Testis (tissue), 3 donors: ENCODE data around the gene TRAF2. TPM values are rescaled to one million over a fixed set of nuclear protein-coding genes. Genes with fewer than 3 reads are reported as not detected.

Experiments used
- DNase-seq: peaks from one replicate; pipeline ENCODE4 v3.0.0-alpha.2; 2019
- H3K27ac ChIP-seq, 2 donors: fragments of 200-600 bp; sonication (generic); one replicate each; pipeline ENCODE4 v1.5.1; 2019
- H3K27me3 ChIP-seq: fragments of 200-600 bp; sonication (generic); one replicate; pipeline ENCODE4 v1.5.1; 2019
- H3K36me3 ChIP-seq: fragments of 200-600 bp; sonication (generic); one replicate; pipeline ENCODE4 v1.5.1; 2017; ENCODE audit warnings: low read depth; ENCODE audit errors: missing control alignments
- H3K4me1 ChIP-seq: fragments of 200-600 bp; sonication (generic); one replicate; pipeline ENCODE4 v1.5.1; 2019
- H3K4me3 ChIP-seq, 2 donors: fragments of 200-600 bp; sonication (generic); one replicate each; pipeline ENCODE4 v1.5.1; 2017 to 2019
- H3K9me3 ChIP-seq: fragments of 200-600 bp; sonication (generic); one replicate; pipeline ENCODE4 v1.5.1; 2017
- POLR2A ChIP-seq: fragments of 450-650 bp; IDR thresholded peaks from one replicate; pipeline ENCODE4 v1.6.1; 2017; ENCODE audit warnings: antibody characterized with exemption, mild to moderate bottlenecking, moderate library complexity
- WGBS, 2 donors: methylation state at CpG; one replicate each; pipeline ENCODE4 v1.1.5; 2018; 5-methylcytosine and 5-hydroxymethylcytosine counted together
- intact Hi-C: fragments of 100-400 bp; cut with DNase I; formaldehyde crosslinking; loops from one replicate; pipeline ENCODE4 v1.15.1; 2023; ENCODE audit warnings: low total_unique reads
- polyA plus RNA-seq: library from polyadenylated mRNA; stranded (reverse); fragments of 350-450 nt; fragmentation: Illumina TruSeq; extraction: RNeasy Lipid Tissue Mini Kit (QIAGEN cat#74804); gene quantifications from one replicate; pipeline ENCODE4 v1.2.3, GENCODE V29; 2014; ENCODE audit warnings: low read depth, low replicate concordance; ENCODE audit not compliant: insufficient read depth
- total RNA-seq, 2 donors: library from RNA; depleted of rRNA; stranded (reverse); fragments of >200 nt; gene quantifications; one replicate each; pipeline ENCODE4 v1.2.3, GENCODE V29; 2016
- TF ChIP-seq, protein P1 (sequence below), 3 experiments: fragments of 450-650 bp in 2 of 3; fragments of 200-600 bp in 1 of 3; sonication (generic) in 1 of 3; IDR thresholded peaks; one replicate each; pipeline ENCODE4 v1.5.1; 2016 to 2019; ENCODE audit warnings: antibody characterized with exemption in 3 of 3, mild to moderate bottlenecking in 2 of 3, moderate library complexity in 1 of 3

TRAF2 gene
- total and polyA plus RNA-seq, 3 donors from 2014 or later: 21.9 to 32.9 (median 23.7) TPM

DNA sequence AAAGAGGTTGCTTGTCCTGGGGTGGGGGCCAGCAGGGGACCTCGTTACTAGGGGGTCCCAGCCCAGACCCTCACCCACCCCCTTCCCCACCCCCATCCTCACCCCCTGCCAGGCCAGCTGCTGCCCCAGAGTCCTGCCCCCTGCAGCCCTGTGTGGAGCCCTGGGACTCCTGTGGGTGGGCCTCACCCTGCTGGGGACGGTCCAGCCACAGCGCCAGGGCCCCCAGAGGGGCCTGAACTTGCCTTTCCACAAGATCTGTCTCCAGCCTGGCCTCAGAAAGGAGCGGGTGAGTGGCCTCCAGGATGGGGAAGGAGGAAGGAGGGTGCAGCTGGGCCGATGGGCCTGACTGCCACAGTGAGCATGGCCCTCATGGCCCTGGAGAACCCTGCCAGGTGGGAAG lies 83.5 kb downstream of the TRAF2 start:
- Histone ChIP-seq H3K4me1 (peaks cover 72% of the 10 kb centered on the region), H3K27ac (peak overlapping the region; percentile 57 to 76), H3K36me3 (no peaks in the 10 kb centered on the region), H3K27me3 (no peaks in the 10 kb centered on the region), H3K4me3 (no peak overlapping the region), H3K9me3 (no peaks in the 10 kb centered on the region)
- 27 to 45% methylated on average over 2 to 5 of the region's 5 CpGs for WGBS, 2 donors
- DNase-seq: no peak
- TF ChIP-seq, protein P1, sequence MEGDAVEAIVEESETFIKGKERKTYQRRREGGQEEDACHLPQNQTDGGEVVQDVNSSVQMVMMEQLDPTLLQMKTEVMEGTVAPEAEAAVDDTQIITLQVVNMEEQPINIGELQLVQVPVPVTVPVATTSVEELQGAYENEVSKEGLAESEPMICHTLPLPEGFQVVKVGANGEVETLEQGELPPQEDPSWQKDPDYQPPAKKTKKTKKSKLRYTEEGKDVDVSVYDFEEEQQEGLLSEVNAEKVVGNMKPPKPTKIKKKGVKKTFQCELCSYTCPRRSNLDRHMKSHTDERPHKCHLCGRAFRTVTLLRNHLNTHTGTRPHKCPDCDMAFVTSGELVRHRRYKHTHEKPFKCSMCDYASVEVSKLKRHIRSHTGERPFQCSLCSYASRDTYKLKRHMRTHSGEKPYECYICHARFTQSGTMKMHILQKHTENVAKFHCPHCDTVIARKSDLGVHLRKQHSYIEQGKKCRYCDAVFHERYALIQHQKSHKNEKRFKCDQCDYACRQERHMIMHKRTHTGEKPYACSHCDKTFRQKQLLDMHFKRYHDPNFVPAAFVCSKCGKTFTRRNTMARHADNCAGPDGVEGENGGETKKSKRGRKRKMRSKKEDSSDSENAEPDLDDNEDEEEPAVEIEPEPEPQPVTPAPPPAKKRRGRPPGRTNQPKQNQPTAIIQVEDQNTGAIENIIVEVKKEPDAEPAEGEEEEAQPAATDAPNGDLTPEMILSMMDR (IDR thresholded peaks at IDR 0.05): no peak
- no peak for TF ChIP-seq POLR2A
- intact Hi-C loops: no loop called here

DNA sequence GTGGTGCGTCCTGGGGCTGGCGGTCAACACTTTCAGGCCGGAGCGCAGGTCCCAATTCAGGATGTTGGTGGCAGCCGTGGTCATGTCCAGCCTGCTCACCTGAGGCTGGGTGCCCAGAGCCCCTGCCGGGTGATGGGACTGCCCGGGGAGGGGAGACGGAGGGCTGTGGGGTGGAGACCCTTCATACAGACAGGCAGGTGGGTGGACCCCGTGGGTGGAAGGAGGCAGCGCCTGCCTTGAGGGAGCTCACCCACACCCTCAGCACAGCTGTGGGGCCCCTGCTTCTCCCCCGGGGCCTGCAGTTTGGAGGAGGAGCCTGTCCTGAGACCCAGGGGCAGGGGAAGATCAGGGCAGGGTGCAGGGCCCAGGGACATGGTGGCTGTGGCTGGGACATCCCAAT lies 84.0 kb downstream of the TRAF2 start:
- 76% methylated on average over 11 of the region's 11 CpGs; no CpG with 5 or more reads in 1 of the 2 donors for WGBS, 2 donors

DNA sequence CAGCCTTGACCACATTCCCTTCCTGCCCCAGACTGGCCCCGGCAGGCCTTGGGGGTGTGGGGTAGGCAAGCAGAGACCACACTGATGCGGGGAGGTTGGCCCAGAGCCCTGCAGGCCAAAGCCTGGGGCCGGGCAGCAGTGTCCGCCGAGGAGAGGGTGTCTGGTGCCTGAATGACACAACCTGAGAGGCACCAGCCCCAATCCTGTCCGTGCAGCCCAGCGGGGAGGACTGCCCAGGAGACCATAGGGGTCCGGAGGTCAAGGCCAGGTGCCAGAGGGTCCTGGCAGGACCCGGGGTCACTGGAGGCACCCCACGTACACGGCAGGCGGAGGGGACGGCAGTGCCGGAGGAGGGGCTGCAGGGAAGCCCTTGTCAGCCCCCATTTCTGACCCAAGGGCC lies 85.4 kb downstream of the TRAF2 start:
- no peak for TF ChIP-seq POLR2A
- TF ChIP-seq, protein P1 (IDR thresholded peaks at IDR 0.05): no peak
- H3K27ac ChIP-seq: peak overlapping the region; percentile 70 to 76

More for the DNA sequence above, 84.0 kb downstream of the TRAF2 start:
- no peaks in the 10 kb centered on the region for H3K36me3 ChIP-seq
- intact Hi-C loops: no loop called here
- peak overlapping the region in 1 of 2 donors; percentile 76 for H3K27ac ChIP-seq
- no peaks in the 10 kb centered on the region for H3K27me3 ChIP-seq
- H3K4me1 ChIP-seq: peaks cover 77% of the 10 kb centered on the region
- no peak for DNase-seq
- TF ChIP-seq POLR2A: no peak
- no peaks in the 10 kb centered on the region for H3K9me3 ChIP-seq
- H3K4me3 ChIP-seq: no peak overlapping the region

DNA sequence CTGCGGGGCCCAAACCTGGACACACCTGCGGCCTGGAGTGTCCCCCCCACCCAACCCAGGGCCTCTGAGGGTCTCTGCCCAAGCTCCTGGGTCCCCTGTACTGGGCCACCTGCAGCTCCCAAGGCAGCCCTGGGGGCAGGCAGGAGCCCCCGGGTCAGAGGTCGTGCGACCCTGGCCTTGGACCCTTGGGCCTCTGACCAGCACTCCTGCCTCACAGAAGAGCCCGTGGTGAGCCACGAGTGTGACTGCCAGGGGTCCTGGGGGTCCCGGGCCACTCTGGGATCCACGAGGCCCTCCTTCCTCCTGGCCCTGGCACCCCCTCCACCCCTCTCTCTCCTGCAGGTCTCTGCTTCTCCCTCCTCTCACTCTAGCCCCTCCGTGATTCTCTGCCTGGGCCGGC lies 86.0 kb downstream of the TRAF2 start:
- intact Hi-C loops: no loop called here
- WGBS, 2 donors: 70 to 71% methylated on average over 2 to 11 of the region's 11 CpGs
- peaks cover 85% of the 10 kb centered on the region for H3K4me1 ChIP-seq
- no peaks in the 10 kb centered on the region for H3K9me3 ChIP-seq
- no peak overlapping the region for H3K4me3 ChIP-seq
- H3K36me3 ChIP-seq: no peaks in the 10 kb centered on the region
- peak overlapping the region; percentile 70 to 76 for H3K27ac ChIP-seq
- no peak for DNase-seq
- TF ChIP-seq POLR2A: no peak
- TF ChIP-seq, protein P1 (IDR thresholded peaks at IDR 0.05): no peak
- H3K27me3 ChIP-seq: no peaks in the 10 kb centered on the region

More for the DNA sequence above, 85.4 kb downstream of the TRAF2 start:
- DNase-seq: no peak
- Histone ChIP-seq H3K9me3 (no peaks in the 10 kb centered on the region), H3K27me3 (no peaks in the 10 kb centered on the region), H3K4me3 (no peak overlapping the region), H3K4me1 (peaks cover 81% of the 10 kb centered on the region), H3K36me3 (no peaks in the 10 kb centered on the region)
- WGBS, 2 donors: 37 to 59% methylated on average over 9 to 14 of the region's 14 CpGs
- intact Hi-C loops: no loop called here

DNA sequence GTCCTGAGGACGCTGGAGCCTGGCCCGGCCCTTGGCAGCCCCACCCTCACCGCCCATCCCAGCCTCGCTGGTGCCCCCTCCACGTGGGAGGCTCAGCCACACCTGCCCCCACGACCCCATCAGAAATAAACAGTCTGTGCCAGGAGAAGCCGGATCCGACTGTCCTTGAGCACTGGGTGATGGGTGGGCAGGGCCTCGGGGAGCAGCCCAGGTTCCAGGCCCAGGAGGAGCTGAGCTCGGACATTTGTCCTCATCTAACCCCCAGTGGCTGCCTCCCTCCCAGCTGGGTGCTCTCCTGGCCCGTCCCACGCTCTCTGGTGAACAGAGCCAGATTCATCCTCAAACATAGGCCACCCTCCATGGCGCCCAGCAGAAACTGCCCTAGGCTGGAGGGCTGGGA lies 86.4 kb downstream of the TRAF2 start:
- no peak for DNase-seq
- Histone ChIP-seq H3K9me3 (no peaks in the 10 kb centered on the region), H3K27ac (peak overlapping the region; percentile 70 to 76), H3K4me1 (peaks cover 85% of the 10 kb centered on the region), H3K36me3 (no peaks in the 10 kb centered on the region), H3K4me3 (no peak overlapping the region), H3K27me3 (no peaks in the 10 kb centered on the region)
- intact Hi-C loops: no loop called here
- WGBS, 2 donors: 32 to 52% methylated on average over 11 to 13 of the region's 13 CpGs
- TF ChIP-seq, protein P1 (IDR thresholded peaks at IDR 0.05): no peak
- no peak for TF ChIP-seq POLR2A
